Measurements from ENCODE around the gene FHL2.
A peak's percentile ranks its signal among the peaks of the same experiment; 100 is the strongest.

Gene FHL2

DNA sequence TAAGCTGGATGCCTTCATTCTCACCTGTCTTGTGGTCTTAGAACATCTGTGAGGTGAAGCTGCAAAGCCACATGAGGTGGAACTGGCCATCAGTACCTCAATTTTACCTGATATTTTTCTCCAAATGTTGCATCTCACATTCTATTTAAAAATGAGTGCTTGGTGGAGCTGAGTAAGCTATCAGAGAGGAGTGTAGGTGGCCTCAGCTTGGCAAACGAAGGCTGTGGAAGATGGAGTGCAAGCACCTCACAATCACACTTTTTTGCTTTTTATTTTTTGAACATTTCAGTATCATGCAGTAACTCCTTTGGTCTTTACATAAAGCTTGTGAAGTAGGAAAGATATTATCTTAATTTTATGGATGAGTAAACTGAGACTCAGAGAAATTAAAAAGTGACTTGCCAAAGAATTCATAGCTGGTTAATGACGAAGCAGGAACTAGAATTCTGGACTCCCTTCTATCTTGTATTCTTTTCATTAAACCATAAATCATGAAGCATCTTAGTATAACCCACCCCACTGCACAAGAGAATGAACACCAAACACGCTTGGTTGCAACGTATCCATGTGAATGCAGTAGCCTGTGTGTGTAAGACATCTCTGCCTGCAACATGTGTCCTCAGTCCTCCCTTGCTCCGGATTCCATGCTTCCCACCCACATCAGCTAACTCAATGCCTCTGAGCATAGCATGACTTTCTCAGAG is 34.3 kb downstream of the FHL2 start:
- no peak for DNase-seq (ENCODE audit: low spot score in 2 of 2)
- Mint-ChIP-seq H3K36me3 (peaks cover 19% of the 10 kb centered on the region), H3K9me3 (no peaks in the 10 kb centered on the region), H3K27ac (no peak overlapping the region), H3K4me3 (no peak overlapping the region), H3K4me1 (peaks cover 10% of the 10 kb centered on the region)
- ATAC-seq: no peak

DNA sequence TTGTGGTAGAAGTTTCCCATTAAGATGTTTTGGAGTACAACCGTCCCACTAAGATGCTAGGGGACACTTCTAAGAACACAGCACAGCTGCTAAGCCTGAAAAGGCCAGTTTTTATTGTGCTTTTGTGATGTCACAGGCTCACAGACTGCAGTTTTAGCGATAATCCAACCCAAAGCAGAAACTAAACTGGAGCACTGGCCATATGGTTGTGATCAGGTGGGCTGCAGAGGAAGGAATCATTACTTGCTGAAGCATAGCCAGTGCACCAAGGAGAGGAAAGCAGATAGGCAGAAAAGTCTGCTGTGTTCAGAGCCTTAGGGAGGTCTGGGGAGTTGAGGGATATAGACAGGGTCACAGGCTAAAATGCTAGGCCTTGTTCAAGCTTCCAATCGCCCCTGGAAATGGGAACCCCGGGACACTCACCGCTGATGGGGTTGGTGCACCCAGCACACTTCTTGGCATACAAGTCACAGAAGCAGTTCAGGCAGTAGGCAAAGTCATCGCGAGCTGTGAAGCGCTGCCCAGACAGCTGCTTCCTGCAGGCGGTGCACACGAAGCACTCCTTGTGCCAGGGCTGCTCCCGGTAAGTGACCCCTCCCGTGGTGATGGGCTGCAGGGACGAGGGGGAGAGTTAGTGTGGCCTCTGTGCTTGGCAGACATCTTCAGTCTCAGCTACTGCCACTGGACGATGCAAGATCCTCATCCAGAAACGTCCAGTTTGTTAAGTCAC is 35.8 kb downstream of the FHL2 start:
- Mint-ChIP-seq H3K36me3 (peaks cover 28% of the 10 kb centered on the region), H3K27ac (no peak overlapping the region), H3K9me3 (no peaks in the 10 kb centered on the region), H3K4me3 (no peak overlapping the region), H3K4me1 (peaks cover 8% of the 10 kb centered on the region)
- ATAC-seq (no peak), DNase-seq (ENCODE audit: low spot score in 2 of 2) (no peak)

DNA sequence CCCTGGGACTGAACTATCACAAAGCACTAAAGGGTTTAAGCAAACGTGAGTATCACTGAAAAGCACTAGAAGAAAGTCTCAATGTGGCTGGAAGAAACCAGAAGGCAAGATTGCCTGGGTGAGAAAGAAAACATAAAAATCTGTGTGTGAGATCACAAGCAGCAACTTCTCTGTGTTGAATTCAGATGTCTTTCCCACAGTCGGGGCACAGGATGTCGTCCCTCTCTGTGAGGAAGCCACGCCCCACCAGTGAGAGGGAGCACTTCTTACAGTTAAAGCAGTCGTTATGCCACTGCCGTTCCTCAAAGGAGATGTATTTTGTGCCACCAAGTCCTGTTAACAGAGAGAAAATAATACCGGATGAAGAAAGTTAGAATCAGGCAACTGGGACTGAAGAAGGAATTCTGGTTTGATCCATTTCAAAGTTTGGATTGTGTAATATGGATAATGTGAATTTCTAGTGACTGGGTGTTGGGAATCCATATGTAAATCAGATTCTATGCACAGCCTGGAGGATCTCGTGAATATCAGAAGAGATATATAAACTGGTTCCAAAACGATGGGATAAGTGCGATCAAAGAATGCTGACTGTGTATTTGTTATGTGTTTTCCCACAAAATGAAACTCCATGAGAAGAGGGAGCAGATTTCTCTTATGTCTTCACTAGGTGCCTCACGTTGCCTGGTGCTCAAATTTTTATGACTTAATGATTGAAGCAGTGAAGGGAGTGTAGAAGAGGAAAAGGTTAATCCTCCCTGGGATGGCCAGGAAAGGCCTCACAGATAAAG is 37.6 kb downstream of the FHL2 start:
- Mint-ChIP-seq H3K4me1 (peaks cover 8% of the 10 kb centered on the region), H3K27ac (peak overlapping the region; percentile 52), H3K36me3 (peaks cover 46% of the 10 kb centered on the region), H3K4me3 (no peak overlapping the region), H3K9me3 (peaks cover 7% of the 10 kb centered on the region)
- DNase-seq (ENCODE audit: low spot score in 2 of 2) (no peak), ATAC-seq (no peak)

DNA sequence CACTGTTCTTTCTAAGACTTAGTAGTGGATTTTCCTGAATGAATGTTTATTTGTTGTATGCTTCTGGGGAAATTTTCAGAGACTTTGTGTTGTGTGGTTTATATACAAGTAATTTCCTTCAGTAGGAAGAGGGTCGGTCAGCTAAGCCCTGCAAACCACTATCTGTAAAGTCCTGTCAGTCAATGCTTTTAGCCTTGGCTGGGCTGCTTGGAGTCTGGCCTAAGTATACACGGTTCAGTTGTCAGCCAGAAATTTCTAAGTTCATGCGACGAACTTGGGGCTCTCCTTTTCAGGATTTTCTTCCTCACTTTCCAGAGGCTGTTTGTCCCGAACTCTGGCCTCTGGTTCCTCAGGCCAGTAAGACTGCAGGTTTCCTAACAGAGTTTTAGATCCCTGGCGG is 40.3 kb downstream of the FHL2 start:
- no peak overlapping the region for H3K4me3 Mint-ChIP-seq
- H3K4me1 Mint-ChIP-seq: peaks cover 8% of the 10 kb centered on the region
- DNase-seq (ENCODE audit: low spot score in 2 of 2): no peak
- H3K36me3 Mint-ChIP-seq: peaks cover 64% of the 10 kb centered on the region
- H3K9me3 Mint-ChIP-seq: peaks cover 9% of the 10 kb centered on the region
- ATAC-seq: no peak
- H3K27ac Mint-ChIP-seq: no peak overlapping the region

DNA sequence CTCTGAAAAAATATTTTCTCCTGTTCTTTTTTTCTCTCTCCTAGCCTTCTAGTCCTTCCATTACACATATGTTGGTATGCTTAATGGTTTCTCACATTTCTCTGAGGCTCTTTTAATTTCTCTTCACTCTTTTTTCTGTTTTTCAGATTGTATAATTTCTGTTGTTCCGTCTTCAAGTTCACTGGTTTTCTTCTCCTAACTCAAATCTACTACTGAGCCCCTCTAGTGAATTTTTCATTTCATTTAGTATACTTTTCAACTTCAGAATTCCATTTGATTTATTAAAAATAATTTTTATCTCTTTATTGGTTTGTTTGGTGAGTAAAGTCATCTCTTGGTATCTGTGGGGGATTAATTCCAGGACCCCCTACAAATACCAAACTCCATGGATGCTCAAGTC is 41.7 kb downstream of the FHL2 start:
- no peak for DNase-seq (ENCODE audit: low spot score in 2 of 2)
- Mint-ChIP-seq H3K9me3 (peaks cover 9% of the 10 kb centered on the region), H3K4me3 (no peak overlapping the region), H3K36me3 (peaks cover 77% of the 10 kb centered on the region), H3K27ac (no peak overlapping the region), H3K4me1 (peaks cover 8% of the 10 kb centered on the region)
- ATAC-seq: no peak

DNA sequence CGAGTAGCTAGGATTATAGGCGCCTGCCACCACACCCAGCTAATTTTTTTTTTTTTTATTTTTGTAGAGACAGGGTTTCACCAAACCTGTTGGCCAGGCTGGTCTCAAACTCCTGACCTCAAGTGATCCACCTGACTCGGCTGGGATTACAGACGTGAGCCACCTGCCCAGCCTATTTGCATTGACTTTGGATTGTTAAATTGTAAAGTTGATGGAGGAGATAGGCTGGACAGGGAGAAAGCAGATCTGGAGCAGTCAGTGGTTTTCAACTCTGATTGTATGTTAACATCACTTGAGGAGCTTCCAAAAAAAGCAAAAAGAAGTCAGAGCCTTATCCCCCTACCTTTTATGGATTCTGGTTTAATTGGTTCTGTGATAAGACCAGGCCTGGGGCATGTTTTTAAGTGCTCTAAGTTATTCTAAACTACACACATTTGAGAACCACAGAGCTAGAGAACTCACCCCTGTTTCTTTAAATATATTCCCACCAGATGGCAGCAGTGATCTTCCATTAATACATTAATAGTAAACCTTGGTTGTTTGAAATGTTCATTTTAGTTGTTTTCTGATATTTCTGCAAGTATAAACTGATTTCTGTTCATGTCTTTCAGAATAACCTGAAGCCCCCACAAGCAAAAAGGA is 54.0 kb downstream of the FHL2 start:
- ATAC-seq (no peak), DNase-seq (ENCODE audit: low spot score in 2 of 2) (no peak)
- no peaks in the 10 kb centered on the region for H3K9me3 Mint-ChIP-seq
- no peak overlapping the region for H3K4me3 Mint-ChIP-seq
- H3K4me1 Mint-ChIP-seq: peaks cover 4% of the 10 kb centered on the region
- H3K27ac Mint-ChIP-seq: no peak overlapping the region
- peaks cover 83% of the 10 kb centered on the region for H3K36me3 Mint-ChIP-seq

DNA sequence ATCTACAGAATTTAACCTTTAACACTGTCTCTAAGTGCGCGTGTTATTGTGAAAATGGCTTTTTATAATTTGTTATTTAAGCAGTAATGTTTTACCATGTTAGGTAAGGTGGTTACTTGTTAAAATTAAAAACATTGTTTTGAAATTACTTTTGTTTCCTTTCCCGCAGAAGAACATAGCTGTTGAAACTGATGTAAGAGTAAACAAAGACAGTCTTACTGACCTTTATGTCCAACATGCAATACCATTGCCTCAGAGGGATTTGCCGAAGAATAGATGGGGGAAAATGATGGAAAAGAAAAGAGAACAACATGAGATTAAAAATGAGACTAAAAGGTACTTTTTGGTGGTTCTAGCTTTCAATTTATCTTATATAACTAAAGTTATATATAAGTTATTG is 59.4 kb downstream of the FHL2 start:
- Mint-ChIP-seq H3K36me3 (peaks cover 66% of the 10 kb centered on the region), H3K4me1 (peaks cover 21% of the 10 kb centered on the region), H3K4me3 (peak overlapping the region; percentile 92), H3K9me3 (no peaks in the 10 kb centered on the region), H3K27ac (no peak overlapping the region)
- ATAC-seq (no peak), DNase-seq (ENCODE audit: low spot score in 2 of 2) (no peak)

DNA sequence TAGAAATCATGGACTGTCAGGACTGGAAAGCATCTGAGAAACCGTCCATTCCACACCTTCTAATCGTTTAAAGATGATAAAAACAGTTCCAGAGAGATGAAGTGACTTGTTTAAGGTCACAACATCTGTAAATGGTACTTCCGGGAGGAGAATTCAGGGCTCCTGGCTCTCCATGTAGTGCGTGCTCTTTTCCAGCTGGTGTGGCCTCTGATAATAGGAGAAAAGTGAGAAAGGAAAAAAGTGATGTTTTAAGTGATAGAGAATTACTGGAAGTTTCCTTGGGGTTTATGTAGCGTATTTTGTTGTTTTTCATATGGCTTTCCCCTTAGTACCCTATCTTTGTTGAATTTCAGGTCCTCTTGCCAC is 60.8 kb downstream of the FHL2 start:
- H3K36me3 Mint-ChIP-seq: peaks cover 58% of the 10 kb centered on the region
- H3K27ac Mint-ChIP-seq: peak overlapping the region; percentile 100
- peaks cover 21% of the 10 kb centered on the region for H3K4me1 Mint-ChIP-seq
- peak overlapping the region; percentile 92 for H3K4me3 Mint-ChIP-seq
- DNase-seq (ENCODE audit: low spot score in 2 of 2) (no peak), ATAC-seq (peak; percentile 1)
- no peaks in the 10 kb centered on the region for H3K9me3 Mint-ChIP-seq

DNA sequence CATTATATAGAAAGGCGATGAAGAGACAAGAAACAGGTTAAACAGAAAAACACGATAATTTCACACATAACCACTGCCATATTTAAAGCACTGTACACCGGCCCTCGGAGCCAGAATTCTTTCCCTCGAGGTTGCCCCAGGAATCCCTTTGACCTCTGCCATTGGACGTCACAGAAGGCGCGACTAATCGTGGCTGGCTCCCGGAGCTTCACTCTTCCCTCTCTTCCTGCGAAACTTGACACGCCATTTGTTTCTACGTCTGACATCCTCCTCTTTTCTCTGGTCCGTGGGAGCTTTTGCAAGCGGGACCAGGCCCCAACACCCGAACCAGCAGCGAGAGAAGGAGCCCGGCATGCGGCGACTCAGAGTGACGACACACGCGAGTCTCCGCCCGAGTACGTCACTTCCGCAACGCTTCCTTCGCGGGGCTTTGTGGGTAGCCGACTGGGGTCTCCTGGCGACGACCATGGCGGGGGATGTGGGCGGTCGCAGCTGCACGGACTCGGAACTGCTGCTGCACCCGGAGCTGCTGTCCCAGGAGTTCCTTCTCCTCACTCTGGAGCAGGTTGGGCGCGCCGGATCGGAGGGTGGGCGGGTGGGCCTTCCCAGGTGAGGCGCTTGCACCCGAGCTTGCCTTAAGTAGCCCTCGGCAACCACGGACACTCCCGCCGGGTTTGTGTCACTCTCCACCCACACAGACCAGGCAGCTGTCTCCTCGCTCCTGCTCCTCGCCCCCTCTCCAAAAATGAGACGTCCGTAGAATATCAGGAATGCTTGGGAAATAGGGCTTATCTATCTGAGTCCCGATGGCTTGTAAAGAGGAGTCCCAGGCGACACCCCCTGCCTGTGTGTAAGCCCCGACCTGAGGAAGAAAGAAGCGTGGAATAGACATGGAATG is 61.5 kb downstream of the FHL2 start, which contains the start of gene C2orf49:
C2orf49 (plus strand) TSS at position 419 of the 898 bp plus-strand sequence; CDS start at position 467, 48 bp downstream.
- ATAC-seq (peak; percentile 96), DNase-seq (ENCODE audit: low spot score in 2 of 2) (peak; percentile 87 to 95)
- H3K9me3 Mint-ChIP-seq: no peaks in the 10 kb centered on the region
- H3K4me1 Mint-ChIP-seq: peaks cover 21% of the 10 kb centered on the region
- peak within 1 kb of the TSS; percentile 92 for H3K4me3 Mint-ChIP-seq
- H3K36me3 Mint-ChIP-seq: peaks cover 51% of the 10 kb centered on the region
- peak within 1 kb of the TSS; percentile 100 for H3K27ac Mint-ChIP-seq

DNA sequence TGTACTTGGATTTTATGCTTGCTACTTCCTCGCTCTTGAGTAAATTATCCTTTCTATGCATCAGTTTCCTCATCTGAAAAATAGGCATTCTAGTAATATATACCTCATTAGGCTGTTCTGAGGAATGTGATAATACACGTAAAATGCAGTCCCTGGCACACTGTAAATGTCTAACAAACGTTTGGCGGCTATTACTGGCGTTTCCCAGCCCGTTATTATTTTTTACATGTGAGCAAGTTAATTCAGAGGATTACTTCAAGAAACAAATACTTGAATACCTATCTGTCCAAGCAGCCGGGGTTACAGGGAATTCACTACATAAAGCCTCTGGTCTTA is 62.1 kb downstream of the FHL2 start:
- Mint-ChIP-seq H3K4me3 (peak overlapping the region; percentile 92), H3K36me3 (peaks cover 45% of the 10 kb centered on the region), H3K9me3 (no peaks in the 10 kb centered on the region), H3K4me1 (peaks cover 21% of the 10 kb centered on the region), H3K27ac (peak overlapping the region; percentile 100)
- ATAC-seq (no peak), DNase-seq (ENCODE audit: low spot score in 2 of 2) (no peak)

DNA sequence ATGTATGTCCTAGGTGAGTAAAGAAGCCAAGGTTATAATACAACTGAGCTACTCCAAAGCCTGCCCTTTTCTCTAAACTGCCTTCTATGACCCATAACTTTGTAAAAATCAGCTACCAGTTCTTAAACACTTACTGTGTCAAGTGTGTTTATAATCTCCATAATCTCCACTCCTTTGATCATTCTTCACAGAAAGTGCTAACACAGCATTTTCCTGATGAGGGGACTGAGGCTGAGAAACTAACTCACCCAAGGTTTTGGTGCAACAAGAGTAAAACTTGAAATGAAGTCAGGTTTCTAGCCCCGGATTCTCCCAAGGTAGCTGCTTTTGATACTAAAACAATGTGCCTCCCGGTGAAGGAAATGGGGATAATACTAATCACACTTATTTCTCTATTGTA is 63.4 kb downstream of the FHL2 start:
- H3K9me3 Mint-ChIP-seq: no peaks in the 10 kb centered on the region
- no peak overlapping the region for H3K4me3 Mint-ChIP-seq
- peaks cover 32% of the 10 kb centered on the region for H3K36me3 Mint-ChIP-seq
- H3K4me1 Mint-ChIP-seq: peaks cover 25% of the 10 kb centered on the region
- no peak for ATAC-seq
- no peak for DNase-seq (ENCODE audit: low spot score in 2 of 2)
- no peak overlapping the region for H3K27ac Mint-ChIP-seq

DNA sequence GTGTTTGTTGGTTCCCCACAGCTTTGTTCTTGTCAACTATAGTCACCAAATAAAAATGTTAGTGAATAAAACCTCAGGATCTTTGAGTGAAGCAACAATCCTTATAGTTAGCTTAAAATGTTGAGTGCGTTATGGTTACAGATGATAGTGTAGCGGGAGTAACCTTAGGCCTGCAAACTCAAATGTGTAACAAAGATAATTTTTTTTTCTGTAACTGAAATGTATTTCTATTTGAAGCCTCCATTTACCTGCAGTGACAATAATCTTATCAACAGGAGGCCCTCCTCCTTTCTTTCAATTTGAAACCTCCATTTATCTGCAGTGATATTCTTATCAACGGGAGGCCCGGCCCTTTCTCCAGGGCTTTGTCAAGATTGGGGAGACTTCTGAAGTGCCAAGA is 64.6 kb downstream of the FHL2 start:
- ATAC-seq: no peak
- peaks cover 22% of the 10 kb centered on the region for H3K36me3 Mint-ChIP-seq
- H3K4me3 Mint-ChIP-seq: no peak overlapping the region
- no peak for DNase-seq (ENCODE audit: low spot score in 2 of 2)
- H3K4me1 Mint-ChIP-seq: peaks cover 26% of the 10 kb centered on the region
- no peak overlapping the region for H3K27ac Mint-ChIP-seq
- no peaks in the 10 kb centered on the region for H3K9me3 Mint-ChIP-seq

DNA sequence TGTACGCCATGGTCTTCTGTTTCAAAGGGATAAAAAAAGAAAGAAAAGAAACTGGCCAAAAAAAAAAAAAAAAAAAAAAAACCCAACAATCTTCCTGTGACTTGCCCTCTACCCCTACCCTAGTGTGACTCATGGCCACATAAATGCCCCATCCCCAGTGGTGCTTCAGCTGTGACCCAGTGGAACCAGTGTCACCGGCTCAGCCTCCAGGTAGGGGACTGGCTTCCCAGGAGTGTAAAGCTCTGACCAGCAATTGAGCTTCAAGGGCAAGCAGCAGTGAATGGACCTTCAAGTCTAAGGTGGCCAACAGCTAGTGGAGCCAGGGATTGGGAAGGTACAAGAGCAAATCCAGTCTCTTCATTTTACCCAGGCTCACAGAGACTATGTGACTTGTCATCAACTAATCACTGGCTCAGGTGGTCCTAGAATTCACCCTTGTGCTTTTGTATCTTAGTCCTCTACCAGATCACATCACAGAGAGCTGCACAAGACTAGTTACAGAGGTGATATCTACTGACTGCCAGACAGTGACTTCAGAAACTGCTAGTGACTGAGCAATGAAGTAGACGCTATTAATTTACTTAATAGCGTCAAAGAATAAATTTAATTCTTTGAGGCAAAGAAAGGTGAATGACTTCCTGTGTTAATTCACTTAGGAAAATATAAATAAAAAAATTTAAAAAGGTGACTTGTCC is 68.0 kb downstream of the FHL2 start:
- peak overlapping the region; percentile 91 for H3K27ac Mint-ChIP-seq
- ATAC-seq: no peak
- DNase-seq (ENCODE audit: low spot score in 2 of 2): no peak

More for the DNA sequence above, 68.0 kb downstream of the FHL2 start:
- Mint-ChIP-seq H3K4me3 (peak overlapping the region; percentile 79), H3K4me1 (peaks cover 33% of the 10 kb centered on the region), H3K36me3 (peaks cover 19% of the 10 kb centered on the region), H3K9me3 (no peaks in the 10 kb centered on the region)

All from stimulated activated effector memory CD8-positive, alpha-beta T cell treated with anti-CD3 and anti-CD28 coated beads, Interleukin-12 subunit alpha, Interleukin-12 subunit beta, amount 100 ng/mL, for 72 hours (primary cell).